NCI-H1930 (cell line): Measurements from ENCODE around the gene PTPRT.

ENCODE experiments used
- DNase-seq, 2 experiments: peaks; one replicate each; lab custom pipeline; 2025; lab: John Stamatoyannopoulos, UW

Gene PTPRT

GRCh38 chr20:42974347-42974746 is 215.4 kb downstream of the PTPRT start:
- no peak for DNase-seq

DNA sequence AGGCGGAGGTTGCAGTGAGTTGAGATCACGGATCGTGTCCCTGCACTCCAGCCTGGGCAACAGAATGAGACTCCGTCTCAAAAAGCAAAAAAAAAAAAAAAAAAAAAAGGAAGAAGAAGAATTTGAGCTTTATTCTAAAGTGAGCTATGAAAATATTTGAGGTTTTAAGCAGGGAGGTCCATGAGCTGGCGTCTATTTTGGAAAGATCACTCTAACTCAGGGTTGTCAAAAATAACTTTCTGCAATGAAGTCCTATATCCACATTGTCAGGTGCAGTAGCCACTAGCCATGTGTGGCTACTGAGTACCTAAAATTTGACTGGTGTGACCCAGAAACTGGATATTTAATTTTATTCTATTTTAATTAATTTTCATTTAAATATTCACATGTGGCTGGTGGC is 217.1 kb downstream of the PTPRT start:
- no peak for DNase-seq

- DNase-seq = no peak
Observed at GRCh38 chr20:42968746-42969145, 221.0 kb downstream of the PTPRT start.

GRCh38 chr20:42963796-42964195 is 225.9 kb downstream of the PTPRT start:
- DNase-seq = no peak

- no peak for DNase-seq
Observed at GRCh38 chr20:42961771-42962170, 227.9 kb downstream of the PTPRT start.

DNA sequence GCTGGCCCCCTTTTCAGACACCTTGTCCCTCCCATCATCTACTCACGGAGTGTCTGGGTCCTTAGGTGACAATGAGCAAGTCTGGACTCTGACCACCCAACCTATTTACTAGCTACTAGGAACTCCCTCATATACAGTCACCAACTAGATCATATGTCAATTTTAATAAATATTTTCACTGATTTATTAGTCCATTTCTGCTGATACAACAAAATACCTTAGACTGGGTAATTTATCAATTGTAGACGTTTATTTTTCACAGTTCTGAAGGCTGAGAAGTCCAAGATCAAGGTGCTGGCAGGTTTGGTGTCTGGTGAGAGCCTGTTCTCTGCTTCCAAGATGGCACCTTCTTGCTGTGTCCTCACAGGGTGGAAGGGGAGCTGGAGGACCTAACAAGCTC is 229.7 kb downstream of the PTPRT start:
- no peak for DNase-seq

DNA sequence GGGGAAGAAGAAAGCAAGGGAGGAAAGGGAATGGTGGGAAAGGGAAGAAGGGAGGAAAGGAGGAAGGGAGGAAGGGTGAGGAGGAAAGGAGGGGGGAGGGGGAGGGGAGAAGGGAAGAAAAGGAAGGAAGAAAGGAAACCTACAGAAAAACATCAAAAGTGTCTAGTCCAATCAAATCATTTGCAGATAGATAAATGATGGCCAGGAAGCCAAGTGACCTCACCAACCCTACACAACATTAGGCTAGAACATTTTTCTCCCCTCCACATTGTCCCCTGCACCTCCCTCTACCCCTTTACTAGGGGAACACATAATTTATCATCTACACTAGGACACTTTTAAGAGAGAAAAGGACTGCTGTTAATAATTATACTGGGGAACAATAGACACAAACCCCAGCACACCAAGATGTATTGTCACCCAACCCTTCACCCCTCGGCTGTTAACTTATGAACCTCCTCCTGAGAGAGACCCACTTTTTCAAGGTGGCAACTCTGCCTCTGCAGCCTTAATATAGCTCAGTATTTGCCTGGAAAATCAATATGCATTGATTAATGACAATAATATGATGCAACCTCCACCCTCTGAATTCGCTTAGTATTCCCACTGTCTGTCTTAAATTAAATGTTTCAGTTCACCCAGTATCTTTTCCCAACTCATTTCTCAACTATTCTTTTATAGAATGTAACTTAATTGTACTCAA is 231.2 kb downstream of the PTPRT start:
- DNase-seq = no peak

GRCh38 chr20:42957704-42958095 is 232.0 kb downstream of the PTPRT start:
- DNase-seq = no peak

DNA sequence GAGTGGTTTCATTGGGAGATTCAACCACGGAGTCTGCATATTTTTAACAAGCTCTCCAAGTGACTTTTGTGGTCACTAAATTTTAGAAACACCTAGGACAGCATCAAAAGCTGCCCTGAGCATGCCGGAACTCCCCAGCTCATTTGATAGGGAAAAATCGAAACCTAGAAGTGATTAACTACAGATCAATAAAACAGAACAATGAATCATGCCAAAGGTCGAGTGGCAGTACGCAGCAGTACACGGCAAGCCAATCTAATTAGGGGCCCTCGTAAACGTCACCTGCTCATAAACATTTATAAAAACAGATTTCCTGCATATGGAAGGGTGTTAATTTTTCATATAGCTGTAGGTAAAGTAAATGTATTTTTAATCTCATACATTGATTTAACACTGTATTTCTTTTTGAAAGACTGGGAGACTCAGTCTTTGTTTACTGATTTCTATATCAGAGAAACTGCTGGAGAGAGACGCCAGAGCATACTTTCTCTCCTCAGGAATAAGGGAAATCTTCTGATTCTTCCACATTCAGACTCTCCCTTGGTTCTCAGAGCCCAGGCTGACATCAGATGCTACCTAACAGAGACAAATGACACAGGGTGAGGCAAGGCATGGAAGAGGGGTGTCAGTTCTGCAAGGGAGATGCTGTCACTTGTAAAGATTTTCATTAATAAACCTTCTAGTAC is 232.5 kb downstream of the PTPRT start:
- DNase-seq = no peak

- no peak for DNase-seq
Observed at GRCh38 chr20:42955713-42956112, 234.0 kb downstream of the PTPRT start.

- DNase-seq = no peak
Observed at GRCh38 chr20:42954951-42955350, 234.8 kb downstream of the PTPRT start.

GRCh38 chr20:42949950-42950349 is 239.8 kb downstream of the PTPRT start:
- DNase-seq = no peak

DNA sequence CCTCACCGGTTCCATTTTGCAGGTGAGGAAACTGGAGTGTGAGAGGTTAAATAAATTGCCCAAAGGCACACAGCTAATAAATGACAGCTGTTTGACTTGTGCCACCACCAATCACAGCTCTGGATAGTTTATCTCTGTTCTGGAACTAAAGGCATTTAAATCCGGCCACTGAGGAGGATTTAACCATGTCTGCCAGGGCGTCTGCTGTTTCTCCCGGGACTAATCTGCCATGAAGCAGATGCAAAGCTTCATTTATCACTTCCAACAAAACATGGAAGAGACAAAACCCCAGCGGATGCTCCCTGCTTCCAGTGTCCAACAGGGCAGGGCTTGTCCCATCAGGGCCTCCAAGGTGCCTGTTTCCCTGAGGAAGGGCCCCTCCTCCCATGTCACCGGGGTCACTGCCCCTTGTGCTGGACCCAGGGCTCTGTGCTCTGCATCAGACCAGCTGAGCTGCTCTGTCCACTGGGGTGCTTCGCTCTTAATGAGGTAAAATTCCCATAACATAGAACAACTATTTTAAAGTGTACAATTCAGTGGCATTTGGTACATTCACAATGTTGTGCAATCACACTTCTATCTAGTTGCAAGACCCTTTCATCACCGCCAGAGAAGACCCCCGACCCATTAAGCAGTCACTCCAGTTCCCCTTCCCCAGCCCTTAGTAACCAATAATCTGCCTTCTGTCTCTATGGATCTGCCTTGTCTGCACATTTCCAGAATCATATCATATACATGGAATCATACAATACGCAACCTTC is 244.3 kb downstream of the PTPRT start:
- no peak for DNase-seq

DNA sequence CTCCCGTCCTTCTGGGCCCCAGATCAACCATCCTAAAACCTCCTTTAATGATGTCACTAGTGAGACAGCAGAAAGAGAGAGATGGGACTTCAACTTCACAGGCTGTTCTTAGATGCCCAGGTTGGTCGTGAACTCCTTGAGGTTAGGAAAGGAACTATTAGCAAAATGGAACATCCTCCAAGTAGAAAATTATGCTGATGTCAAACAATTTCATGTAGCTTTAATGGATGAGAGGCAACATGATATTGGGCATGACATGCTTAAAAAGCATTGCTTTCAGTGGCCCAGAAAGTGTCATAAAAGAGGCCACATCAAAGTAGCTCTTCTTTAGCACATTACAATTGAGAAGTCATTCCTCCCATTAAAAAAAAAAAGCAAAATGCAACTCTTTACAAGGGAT is 248.1 kb downstream of the PTPRT start:
- no peak for DNase-seq

- no peak for DNase-seq
Observed at GRCh38 chr20:42938441-42939205, 251.1 kb downstream of the PTPRT start.

DNA sequence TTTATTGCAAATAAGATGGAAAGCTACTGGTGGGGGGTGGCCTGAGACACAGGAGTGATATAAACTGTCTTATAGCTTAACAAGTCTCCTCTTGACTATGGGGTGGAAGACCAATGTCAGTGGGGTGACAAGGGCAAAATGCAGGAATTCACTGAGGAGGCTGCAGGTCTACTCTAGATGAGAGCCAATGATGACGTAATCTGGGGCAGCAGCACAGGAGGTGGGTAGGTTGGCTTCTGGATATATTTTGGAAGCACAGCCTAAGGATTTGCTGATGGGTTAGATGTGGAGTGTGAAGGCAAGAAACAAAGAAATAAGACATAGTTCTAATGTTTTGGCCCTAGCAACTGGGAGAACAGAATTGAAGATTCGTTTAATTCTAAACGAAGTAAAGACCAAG is 253.2 kb downstream of the PTPRT start:
- DNase-seq = no peak

DNA sequence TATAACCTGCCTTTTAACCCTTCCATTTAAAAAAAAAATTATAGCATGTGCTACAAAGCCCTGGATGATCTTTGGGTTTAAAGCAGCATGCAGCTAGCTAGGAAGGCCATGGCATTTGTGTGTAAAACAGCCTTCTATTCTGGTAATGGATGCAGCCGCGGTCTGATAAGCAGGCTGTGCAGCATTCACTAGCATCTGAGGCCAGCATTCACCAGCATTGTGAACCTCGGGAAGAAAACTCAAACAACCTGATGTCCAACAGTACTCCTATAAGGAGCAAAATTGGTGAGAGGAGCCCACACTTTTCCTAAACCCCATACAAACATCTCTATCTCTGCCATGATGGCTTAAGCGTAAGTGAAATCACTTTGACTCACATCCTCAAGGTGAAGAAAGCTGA is 265.5 kb downstream of the PTPRT start:
- no peak for DNase-seq

DNA sequence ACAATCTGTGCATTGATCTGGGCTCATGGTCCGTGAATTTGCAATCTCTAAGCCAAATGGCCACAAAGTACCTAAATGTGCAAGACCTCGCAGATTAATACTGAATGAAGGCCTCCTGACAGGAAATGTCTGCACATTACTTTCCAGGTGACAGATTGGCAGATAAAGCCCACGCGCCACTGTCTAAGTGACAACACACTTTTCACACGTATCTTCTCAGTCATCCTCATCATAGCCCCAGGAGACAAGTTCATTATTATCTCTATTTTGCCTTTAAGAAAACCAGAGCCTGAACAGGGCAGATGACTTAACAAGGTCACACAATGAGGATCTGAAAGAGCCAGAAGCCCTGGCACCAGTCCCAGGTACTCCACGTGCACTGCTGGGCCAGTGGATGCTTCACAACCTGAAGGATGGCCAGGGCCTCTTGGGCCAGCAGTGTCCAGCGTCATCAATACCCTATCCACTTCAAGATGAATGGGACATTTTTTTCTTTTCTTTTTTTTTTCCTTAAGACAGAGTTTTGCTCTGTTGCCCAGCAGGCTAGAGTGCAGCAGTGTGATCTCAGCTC is 266.3 kb downstream of the PTPRT start:
- no peak for DNase-seq

GRCh38 chr20:42920776-42921175 is 268.9 kb downstream of the PTPRT start:
- no peak for DNase-seq

GRCh38 chr20:42919316-42919715 is 270.4 kb downstream of the PTPRT start:
- no peak for DNase-seq

GRCh38 chr20:42915081-42915480 is 274.6 kb downstream of the PTPRT start:
- no peak for DNase-seq

DNA sequence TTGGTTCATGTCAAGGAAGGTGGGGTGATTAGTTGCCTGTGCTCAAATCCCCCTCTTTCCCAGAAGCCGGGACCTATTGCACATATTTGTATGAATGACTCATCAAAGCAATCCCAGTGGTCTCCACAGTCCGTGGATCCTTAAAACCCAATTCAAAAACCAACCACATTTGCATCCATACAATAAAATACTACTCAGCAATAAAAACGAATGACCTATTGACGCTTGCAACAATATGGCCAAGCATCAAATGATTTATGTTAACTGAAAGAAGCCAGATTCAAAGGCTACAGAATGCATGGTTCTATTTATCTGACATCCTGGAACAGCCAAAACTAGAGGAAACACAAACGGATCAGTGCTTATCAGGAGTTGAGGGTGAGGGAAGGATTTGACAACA is 275.4 kb downstream of the PTPRT start:
- DNase-seq = no peak
